Vagina (tissue), 2 donors: ENCODE data around the gene TNNT2.

Source experiments
- POLR2A ChIP-seq, 2 donors: fragments of 450-650 bp; IDR thresholded peaks; one replicate each; pipeline ENCODE4 v1.6.1; 2017; ENCODE audit warnings: antibody characterized with exemption in 2 of 2, mild to moderate bottlenecking in 2 of 2, moderate library complexity in 2 of 2
- POLR2AphosphoS5 ChIP-seq, 2 donors: sonication (generic); formaldehyde crosslinking; IDR thresholded peaks; one replicate each; pipeline ENCODE4 v1.9.0; 2017; ENCODE audit warnings: antibody characterized with exemption in 2 of 2, mild to moderate bottlenecking in 2 of 2, low read depth in 1 of 2; ENCODE audit not compliant: insufficient read depth in 1 of 2
- TF ChIP-seq, protein P1 (sequence below), 3 experiments: fragments of 450-650 bp in 2 of 3; fragments of 200-600 bp in 1 of 3; sonication (generic) in 1 of 3; IDR thresholded peaks; one replicate each; pipeline ENCODE4 v1.5.1; 2017 to 2019; ENCODE audit warnings: antibody characterized with exemption in 3 of 3, mild to moderate bottlenecking in 2 of 3, moderate library complexity in 2 of 3

DNA sequence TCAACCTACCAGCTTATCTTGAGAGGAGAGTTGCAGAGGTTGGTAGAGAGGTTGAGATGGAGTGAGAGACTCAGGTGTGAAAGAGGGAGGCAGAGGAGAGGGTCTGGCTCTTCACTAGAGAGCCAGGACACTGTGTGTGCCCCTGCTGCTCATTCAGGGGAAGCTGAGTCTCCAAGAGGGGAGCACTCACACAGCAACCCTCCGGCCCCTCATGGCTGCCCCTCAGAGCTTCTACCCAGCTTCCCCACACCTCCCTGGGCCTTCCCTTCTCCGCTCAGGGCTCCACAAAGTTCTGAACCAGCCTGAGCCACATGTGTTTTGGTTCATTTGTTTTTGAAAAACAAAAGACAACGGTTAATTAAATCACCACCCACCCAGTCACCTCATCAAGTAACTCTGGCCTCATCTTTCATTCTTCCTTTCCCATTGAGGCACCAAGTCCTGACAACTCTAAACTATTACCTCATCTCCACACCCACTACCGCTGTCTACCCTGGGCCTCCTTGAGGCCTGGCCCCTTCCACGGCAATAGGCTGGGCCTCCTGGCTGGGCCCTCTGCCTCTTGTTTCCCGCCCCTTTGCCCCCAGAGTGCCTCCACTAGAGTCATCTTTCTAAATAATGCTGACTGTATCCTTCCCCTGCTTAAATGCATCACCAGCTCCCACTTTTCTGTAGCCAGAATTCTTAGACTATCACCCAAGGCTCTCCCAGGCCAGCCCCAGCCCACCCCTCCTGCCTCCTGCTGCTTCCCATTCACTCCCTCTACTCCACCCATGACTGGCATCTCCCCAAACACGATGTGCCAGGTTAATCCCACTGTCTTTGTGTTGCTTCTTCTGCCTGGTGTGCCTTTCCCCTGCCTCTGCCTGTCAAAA, 33.0 kb downstream of the TNNT2 start:
- TF ChIP-seq POLR2AphosphoS5 (IDR thresholded peaks at IDR 0.05; ENCODE audit: insufficient read depth in 1 of 2, low read depth in 1 of 2) (no peak), POLR2A (IDR thresholded peaks at IDR 0.05) (no peak)
- TF ChIP-seq, protein P1, sequence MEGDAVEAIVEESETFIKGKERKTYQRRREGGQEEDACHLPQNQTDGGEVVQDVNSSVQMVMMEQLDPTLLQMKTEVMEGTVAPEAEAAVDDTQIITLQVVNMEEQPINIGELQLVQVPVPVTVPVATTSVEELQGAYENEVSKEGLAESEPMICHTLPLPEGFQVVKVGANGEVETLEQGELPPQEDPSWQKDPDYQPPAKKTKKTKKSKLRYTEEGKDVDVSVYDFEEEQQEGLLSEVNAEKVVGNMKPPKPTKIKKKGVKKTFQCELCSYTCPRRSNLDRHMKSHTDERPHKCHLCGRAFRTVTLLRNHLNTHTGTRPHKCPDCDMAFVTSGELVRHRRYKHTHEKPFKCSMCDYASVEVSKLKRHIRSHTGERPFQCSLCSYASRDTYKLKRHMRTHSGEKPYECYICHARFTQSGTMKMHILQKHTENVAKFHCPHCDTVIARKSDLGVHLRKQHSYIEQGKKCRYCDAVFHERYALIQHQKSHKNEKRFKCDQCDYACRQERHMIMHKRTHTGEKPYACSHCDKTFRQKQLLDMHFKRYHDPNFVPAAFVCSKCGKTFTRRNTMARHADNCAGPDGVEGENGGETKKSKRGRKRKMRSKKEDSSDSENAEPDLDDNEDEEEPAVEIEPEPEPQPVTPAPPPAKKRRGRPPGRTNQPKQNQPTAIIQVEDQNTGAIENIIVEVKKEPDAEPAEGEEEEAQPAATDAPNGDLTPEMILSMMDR (IDR thresholded peaks at IDR 0.05): no peak
